GM18502 (cell line): Measurements from ENCODE around the gene AKAP13.

Experiments
- ATAC-seq: cut with Tn5 transposase; IDR thresholded peaks from one replicate; pipeline ENCODE4 v1.9.1; 2021; ENCODE audit warnings: mild to moderate bottlenecking; ENCODE audit not compliant: unreplicated experiment, poor library complexity

Gene AKAP13

GRCh38 chr15:85755471-85755870 is 375.1 kb downstream of the AKAP13 start:
- ATAC-seq = no peak

DNA sequence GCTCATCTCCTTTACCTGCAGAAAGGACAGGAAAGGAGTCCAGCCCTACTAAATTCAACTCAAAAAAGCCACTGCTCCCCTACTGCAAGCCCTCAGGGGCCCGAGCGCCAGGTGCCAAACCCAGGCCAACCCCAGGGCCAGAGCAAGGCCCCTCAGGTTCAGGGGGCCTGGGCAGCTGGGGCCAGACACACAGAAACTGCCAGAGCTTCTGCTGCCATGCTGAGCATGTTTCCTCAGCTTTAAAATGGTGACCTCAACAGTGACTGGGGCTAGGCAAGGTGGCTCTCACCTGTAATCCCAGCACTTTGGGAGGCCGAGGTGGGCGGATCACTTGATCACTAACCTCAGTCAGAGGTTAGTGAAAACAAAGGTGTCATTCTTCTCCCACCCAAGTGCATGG is 375.5 kb downstream of the AKAP13 start:
- ATAC-seq = no peak

DNA sequence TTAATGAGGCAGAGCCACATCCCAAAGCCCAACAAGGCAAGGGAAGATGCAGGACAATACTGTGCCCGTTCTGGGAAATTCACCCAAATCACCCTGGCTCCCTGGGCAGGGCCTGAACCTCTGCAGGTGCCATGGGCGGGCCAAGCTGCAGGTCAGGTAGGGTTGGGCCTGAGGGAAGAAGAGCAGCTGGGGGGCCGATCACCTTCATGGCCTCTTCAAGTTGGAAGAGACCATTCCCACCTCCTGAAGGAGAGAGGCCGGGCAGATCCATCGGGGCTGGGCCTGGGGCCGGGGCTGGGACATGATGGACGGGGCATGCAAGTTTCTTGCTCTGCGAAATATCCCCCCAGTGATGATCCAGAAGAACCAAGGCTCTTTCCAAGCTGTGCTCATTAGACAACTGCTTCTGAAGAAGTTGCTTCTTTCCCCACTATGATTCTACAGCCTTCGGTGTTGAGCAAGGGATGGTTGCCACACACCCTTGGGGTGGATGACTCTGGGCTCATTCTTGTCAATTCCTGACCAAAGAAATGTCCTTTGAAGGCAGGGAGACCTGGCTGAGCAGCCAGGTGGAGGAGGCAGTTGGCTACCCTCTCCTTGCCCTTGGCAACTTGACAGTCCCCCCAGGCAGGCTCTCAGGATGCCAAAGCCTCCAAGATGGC is 376.1 kb downstream of the AKAP13 start:
- ATAC-seq = no peak

DNA sequence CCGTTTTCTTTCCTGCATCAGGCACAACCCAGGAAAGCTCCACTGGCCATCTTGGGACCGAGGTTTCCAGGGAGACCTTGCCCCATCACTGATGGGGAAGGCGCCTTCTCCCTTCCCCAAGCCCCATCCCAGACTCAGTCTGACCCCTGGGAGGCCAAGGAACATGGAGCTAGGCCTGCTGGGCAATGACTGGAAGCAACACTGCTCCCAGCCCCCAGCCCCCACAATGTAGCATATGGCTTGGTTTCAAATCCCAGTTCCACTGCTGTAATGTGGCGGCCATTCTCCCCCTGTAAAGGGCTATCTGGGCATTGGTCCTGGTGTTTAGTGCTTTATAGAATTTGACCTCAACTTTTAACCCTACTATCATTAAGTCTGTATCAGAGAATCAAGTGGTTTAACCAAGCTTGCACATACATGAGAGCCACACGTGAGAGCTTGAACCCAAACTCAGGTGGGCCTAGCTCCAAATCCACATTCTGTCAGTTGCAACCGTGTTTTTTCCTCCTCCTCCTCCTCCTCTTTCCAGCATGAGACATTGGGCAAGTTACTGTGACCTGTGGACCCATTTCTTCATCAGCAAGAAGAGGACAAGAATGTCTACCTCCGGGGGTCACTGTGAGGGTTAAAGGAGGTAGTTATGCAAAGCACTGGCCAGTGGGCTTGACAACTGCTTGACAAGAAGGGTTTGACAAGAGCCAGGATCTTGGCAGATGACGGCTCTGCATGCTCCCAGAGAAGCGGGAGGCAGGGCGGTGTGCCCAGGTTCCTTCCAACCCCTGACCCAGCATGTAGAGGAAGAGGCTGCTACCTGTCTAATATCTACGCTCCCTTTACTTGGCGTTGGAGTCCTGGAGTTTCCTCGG is 376.9 kb downstream of the AKAP13 start:
- ATAC-seq = no peak

DNA sequence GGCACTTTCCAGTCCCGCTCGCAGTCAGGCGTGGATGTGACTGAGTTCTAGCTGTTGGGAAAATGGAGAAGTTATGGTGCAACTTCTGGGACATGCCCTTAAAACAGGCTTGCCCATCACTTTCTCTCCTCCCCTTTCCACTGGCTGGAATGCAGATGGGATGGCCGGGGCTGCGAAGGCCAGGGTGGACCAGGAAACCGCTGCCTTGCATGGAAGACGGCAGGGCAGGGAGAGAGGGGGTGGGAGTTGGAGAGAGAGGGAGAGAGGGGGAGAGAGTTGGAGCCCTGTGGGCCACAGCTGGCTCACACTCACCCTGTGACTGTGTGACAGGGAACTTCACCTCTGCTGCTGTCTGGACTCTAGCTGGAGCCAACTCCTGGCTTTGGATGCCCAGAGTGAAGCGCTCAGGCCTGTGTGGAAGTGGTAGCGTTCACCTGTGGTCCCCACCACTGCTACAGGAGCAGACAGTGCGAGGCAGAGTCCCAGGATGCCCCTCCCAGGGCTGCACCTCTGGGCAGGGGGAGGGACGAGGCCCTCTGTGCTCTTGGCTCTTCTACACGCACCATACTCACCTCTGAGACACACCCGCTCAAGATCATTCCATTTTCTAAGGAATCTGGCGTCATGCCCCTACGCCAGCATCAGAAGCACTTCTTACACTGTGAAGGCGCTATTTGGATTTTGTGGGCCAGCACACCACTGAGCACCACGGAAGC is 377.7 kb downstream of the AKAP13 start:
- no peak for ATAC-seq

DNA sequence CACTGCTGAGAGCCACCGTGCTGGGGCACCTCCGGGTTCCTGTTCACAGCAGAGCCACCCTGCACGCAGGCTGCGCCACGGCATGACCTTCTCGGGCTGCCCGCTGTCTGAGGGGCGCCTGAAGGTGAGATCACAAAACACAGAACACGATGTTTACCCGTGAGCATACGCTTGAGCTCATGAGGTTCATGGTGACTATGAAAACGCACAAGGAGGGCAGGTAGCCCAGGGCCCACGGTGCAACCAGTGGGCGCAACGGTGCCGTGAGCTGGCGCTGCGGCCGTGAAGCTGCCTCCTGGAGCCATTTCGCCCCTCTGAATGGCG is 378.2 kb downstream of the AKAP13 start:
- no peak for ATAC-seq

DNA sequence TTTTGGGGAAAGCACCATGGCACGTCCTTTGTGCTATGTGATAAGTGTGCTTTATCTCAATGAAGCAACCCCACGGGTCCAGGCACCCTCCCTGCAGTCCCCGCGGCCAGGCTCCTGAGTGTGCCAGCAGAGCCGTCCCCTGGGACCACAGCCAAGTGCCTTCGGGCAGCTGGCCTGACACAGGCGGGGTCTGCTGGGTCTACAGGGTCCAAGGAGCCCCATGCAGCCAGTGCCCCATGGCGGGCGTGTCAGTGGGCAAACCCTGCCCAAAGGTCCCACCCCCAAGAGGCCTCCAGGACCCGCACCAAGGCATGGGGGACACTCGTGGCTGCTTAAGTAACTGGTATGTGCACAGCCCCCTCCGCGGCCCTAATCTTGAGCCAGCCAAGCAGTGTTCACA is 379.0 kb downstream of the AKAP13 start:
- no peak for ATAC-seq

GRCh38 chr15:85760049-85760448 is 379.6 kb downstream of the AKAP13 start:
- no peak for ATAC-seq

- ATAC-seq = no peak
Observed at GRCh38 chr15:85760531-85761371, 380.3 kb downstream of the AKAP13 start.

DNA sequence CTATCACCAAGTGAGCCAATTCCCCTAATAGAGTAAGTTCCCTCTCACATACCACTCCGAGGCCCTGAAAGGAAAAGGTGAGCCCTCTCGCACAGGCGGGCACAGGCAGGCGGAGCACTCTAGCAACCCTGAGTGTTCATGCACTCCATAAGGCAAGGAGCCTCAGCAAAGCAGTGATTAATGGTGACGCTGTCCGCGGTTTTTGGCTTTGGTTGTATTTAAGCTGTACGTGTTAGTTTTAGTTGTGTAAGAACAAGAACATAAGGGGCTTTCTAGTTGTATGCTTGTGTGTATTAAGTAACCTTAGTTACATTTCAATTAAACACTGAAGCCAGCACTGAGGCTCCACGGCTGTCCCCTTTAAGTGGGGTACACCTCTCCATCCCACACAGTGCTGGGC is 381.2 kb downstream of the AKAP13 start:
- ATAC-seq = no peak

DNA sequence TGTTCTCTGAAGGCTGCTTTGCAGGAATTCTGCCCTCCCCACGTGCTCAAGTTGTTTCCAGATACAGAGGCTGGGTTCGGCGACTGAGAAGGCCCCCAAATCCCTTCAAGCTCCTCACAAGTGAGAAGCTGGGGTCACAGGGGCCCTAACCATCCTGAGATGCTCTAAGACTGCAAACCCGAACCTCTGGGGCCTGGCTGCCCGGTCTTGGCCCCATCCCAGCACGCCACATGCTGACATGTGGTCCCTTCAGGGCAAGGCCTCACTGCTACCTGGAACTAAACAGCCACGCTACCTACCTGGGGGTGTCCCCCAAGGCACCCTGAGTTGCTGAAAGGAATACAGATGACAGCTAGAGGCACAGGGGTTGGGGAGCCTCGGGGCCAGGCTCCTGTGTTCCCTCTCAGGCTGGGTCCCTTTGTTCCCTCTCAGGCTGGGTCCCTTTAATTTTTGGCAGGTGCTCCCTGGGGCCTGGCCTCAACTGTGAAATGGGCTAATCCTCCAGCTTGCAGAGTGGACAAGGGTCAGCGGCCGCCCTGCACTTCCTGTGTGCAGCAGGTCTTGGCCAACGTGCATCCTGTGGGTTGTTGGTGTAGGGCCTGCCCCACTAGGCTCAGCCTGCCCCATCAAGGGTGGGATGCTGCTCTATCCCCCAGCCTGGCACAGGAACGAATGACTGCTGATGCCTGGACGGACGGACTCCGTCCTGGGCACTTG is 381.8 kb downstream of the AKAP13 start:
- ATAC-seq = no peak

DNA sequence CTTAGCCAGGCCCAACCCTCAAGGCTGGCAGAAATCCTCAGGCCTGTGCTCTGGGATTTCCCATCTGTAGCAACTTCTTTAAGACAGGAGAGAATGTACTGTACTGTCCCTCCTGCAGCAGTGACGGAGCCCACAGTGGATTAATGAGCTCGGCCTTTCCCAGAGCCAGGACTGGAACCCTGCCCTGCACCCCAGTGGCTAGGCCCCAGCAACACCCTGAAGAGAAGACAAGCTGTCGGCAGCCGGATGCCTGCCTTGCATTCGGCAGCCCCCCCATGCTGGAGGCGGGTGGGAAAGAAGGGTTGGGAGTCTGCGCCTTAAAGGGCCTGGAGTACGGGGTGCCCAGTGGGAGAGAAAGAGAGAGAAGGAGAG is 382.3 kb downstream of the AKAP13 start:
- no peak for ATAC-seq

- no peak for ATAC-seq
Observed at GRCh38 chr15:85763157-85763556, 382.8 kb downstream of the AKAP13 start.

- no peak for ATAC-seq
Observed at GRCh38 chr15:85763673-85764633, 383.6 kb downstream of the AKAP13 start.

DNA sequence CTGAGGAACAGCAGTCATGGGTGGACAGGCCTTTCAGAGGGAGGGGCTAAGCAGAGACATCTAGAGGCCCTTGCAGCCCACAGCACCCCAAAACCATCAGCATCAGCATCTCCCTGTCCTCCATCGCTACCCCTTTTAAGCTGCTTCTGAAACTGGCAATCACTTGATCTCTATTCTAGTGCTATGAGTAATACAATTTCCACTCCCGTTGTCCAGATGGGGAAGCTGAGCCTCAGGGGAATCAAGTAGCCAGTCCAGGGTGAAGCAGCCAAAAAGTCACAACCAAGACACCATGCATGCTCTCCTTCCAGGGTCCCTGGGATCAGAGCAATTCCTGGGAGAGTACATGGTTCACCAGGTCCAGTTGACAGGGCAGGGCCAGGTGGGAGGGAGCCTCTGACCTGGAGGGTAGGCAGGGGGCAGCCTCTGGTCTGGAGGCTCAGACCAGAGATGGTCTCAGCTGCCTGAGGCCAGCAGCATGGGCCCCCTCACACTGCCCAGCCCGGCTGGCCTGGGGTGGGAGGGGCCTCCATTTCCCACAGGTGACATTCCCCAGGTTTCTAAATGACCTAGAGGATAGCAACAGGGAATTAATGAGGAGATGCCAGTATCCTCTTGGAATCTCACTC is 384.4 kb downstream of the AKAP13 start:
- ATAC-seq = peak; percentile 48

- no peak for ATAC-seq
Observed at GRCh38 chr15:85766001-85766831, 385.8 kb downstream of the AKAP13 start.

DNA sequence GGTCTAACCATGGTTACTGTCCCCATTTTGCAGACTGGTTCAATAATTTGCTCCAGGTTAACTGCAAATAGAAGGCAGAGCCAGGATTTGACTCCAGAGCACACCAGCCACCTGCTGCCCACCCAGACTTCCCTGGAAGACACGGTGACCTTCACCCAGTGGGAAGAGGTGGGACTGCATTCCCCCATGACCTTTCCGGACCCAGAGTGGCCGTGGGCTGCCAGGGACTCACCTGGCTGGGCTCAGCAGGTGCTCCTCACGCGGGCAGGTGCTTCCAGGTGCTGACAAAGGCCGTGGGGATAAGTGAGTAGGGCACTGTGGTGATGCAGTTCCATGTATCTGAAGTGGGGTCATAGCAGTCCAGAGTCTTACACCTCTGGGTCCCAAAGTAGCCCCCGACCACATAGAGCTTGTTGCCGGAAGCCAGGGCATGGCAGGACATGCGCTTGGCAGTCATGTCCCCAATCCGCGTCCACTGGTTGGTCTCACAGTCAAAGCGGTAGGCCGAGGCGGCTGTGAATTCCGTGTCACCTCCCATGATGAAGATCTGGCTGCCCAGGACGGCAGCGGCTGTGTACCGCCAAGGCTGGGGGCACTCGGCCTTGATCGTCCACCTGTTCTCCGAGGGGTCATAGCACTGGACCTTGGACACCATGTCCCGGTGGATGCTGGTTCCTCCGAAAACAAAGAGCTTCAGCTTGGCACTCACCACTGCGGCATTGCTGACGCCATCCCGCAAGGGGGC is 387.6 kb downstream of the AKAP13 start:
- no peak for ATAC-seq
